ENCODE data around the gene USP47. TPM values are rescaled to one million over a fixed set of nuclear protein-coding genes. Genes with fewer than 3 reads are reported as not detected.

USP47 gene
- total and polyA plus RNA-seq, 2 of the 8 experiments (the other 6 are each of a cell fraction or from before 2014, with no cell fraction given) = 4.2 to 21.3 TPM

GRCh38 chr11:12005061-12005460, 163.3 kb downstream of the USP47 start:
- Histone ChIP-seq H3K23ac (ENCODE audit: insufficient read length) (no peak overlapping the region), H2BK5ac (ENCODE audit: low read depth, low read length) (no peak overlapping the region), H3K14ac (ENCODE audit: insufficient read length) (no peak overlapping the region), H4K5ac (ENCODE audit: insufficient read length, low read depth, low read length) (no peak overlapping the region), H2AK5ac (ENCODE audit: low read depth, low read length) (no peak overlapping the region), H4K91ac (replicated peaks; ENCODE audit: insufficient read length, low read length) (no peak overlapping the region), H3K79me2 (ENCODE audit: control insufficient read depth in 1 of 2, insufficient read depth in 2 of 2, low read length in 2 of 2) (no peaks in the 10 kb centered on the region), H3K4me2 (ENCODE audit: insufficient read depth in 1 of 2, low read depth in 2 of 2, low read length in 2 of 2) (no peak overlapping the region), H3K9me3 (ENCODE audit: insufficient read depth in 2 of 2, low read depth in 1 of 2, low read length in 1 of 2) (no peaks in the 10 kb centered on the region), H3K23me2 (ENCODE audit: low read depth, low read length) (peaks cover 12% of the 10 kb centered on the region; the same call in 1 of the 2 replicates), H3K27ac (ENCODE audit: low read depth, low read length) (no peak overlapping the region), H3K27me3 (replicated peaks in 1 of 4; ENCODE audit: control insufficient read depth in 3 of 4, extremely low read depth in 1 of 4, insufficient read depth in 3 of 4, low read length in 3 of 4) (peaks cover 0 to 13% (median 10%) of the 10 kb centered on the region in 4 experiments; a peak in 4 of 7 replicates), H2BK12ac (ENCODE audit: low read depth, low read length) (no peak overlapping the region), H2AFZ (ENCODE audit: low read length) (no peak overlapping the region), H3K36me3 (ENCODE audit: control insufficient read depth in 2 of 4, insufficient read depth in 4 of 4, low read length in 3 of 4) (peaks cover 3 to 11% (median 10%) of the 10 kb centered on the region in 4 experiments; a peak in 6 of 8 replicates), H2BK120ac (replicated peaks; ENCODE audit: low read depth, low read length) (no peak overlapping the region), H4K20me1 (replicated peaks in 1 of 2; ENCODE audit: control insufficient read depth in 1 of 2, insufficient read depth in 2 of 2, low read length in 2 of 2) (peaks cover 2 to 13% of the 10 kb centered on the region in 2 experiments), H3K9ac (replicated peaks in 1 of 4; ENCODE audit: extremely low read depth in 1 of 4, low read depth in 3 of 4, low read length in 3 of 4) (no peak overlapping the region), H3K4ac (replicated peaks; ENCODE audit: insufficient read length, low read depth, low read length) (no peak overlapping the region), H4K8ac (ENCODE audit: extremely low read depth, insufficient read depth, low read length) (no peak overlapping the region), H3K4me3 (ENCODE audit: extremely low read depth in 1 of 4, insufficient read depth in 2 of 4, low read depth in 3 of 4, low read length in 4 of 4) (no peak overlapping the region), H3K18ac (ENCODE audit: extremely low read depth, low read length) (no peak overlapping the region), H3K4me1 (replicated peaks in 1 of 4; ENCODE audit: control insufficient read depth in 3 of 4, insufficient read depth in 4 of 4, low read length in 3 of 4) (peaks cover 0 to 16% (median 5%) of the 10 kb centered on the region in 4 experiments; a peak in 6 of 7 replicates), H2BK15ac (ENCODE audit: low read length) (no peak overlapping the region), H2BK20ac (ENCODE audit: low read length) (no peak overlapping the region), H3K56ac (replicated peaks; ENCODE audit: insufficient read length, low read depth, low read length) (no peak overlapping the region), H3K79me1 (ENCODE audit: low read depth, low read length) (no peaks in the 10 kb centered on the region)
- POLR2A ChIA-PET (ENCODE audit: partially characterized antibody) = no interaction called here
- CTCF ChIA-PET (ENCODE audit: partially characterized antibody) = interaction anchor here (0.6 to 2.4 kb wide), 11 partner anchors 11 to 276 kb away, joined by 3 to 11 read pairs (median 3); no protein-coding TSS in a partner anchor
- WGBS, 2 experiments (ENCODE audit: extremely low coverage in 1 of 2, insufficient coverage in 1 of 2, insufficient read length in 1 of 2, insufficient replicate concordance in 2 of 2, low coverage in 1 of 2, low lambda C conversion rate in 2 of 2, missing lambda C conversion rate in 1 of 2) = 86% methylated on average over 4 of the region's 4 CpGs; no CpG with 5 or more reads in 1 of the 2 experiments
- FAIRE-seq = no peak
- no peak for DNase-seq (ENCODE audit: low read depth in 1 of 2, low spot score in 2 of 2)
- no peak for TF ChIP-seq BACH1 (IDR thresholded peaks at IDR 0.05; ENCODE audit: low read length)
- no peak for TF ChIP-seq E2F6 (IDR thresholded peaks at IDR 0.05)
- no peak for TF ChIP-seq EZH2 (IDR thresholded peaks at IDR 0.05; ENCODE audit: low read depth, low read length, severe bottlenecking)
- TF ChIP-seq ATF3 (IDR thresholded peaks at IDR 0.05; ENCODE audit: insufficient read depth, low read depth, low read length) = no peak
- TF ChIP-seq, protein P1, sequence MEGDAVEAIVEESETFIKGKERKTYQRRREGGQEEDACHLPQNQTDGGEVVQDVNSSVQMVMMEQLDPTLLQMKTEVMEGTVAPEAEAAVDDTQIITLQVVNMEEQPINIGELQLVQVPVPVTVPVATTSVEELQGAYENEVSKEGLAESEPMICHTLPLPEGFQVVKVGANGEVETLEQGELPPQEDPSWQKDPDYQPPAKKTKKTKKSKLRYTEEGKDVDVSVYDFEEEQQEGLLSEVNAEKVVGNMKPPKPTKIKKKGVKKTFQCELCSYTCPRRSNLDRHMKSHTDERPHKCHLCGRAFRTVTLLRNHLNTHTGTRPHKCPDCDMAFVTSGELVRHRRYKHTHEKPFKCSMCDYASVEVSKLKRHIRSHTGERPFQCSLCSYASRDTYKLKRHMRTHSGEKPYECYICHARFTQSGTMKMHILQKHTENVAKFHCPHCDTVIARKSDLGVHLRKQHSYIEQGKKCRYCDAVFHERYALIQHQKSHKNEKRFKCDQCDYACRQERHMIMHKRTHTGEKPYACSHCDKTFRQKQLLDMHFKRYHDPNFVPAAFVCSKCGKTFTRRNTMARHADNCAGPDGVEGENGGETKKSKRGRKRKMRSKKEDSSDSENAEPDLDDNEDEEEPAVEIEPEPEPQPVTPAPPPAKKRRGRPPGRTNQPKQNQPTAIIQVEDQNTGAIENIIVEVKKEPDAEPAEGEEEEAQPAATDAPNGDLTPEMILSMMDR (IDR thresholded peaks at IDR 0.05; ENCODE audit: control extremely low read depth in 1 of 3, insufficient read depth in 1 of 3, low read depth in 1 of 3, low read length in 3 of 3) = no peak
- TF ChIP-seq RBBP5 (IDR thresholded peaks at IDR 0.05; ENCODE audit: borderline replicate concordance, low read depth, low read length) = no peak
- no peak for TF ChIP-seq RNF2 (IDR thresholded peaks at IDR 0.05; ENCODE audit: borderline replicate concordance, low read depth, low read length, missing control alignments, poor library complexity, severe bottlenecking)
- TF ChIP-seq PHF8 (conservative IDR thresholded peaks at IDR 0.05; ENCODE audit: low read depth, low read length) = no peak
- TF ChIP-seq TBP (IDR thresholded peaks at IDR 0.05; ENCODE audit: low read depth, low read length) = no peak
